Kidney (tissue), 14 donors: ENCODE measurements around the gene CEP164. TPM values are rescaled to one million over a fixed set of nuclear protein-coding genes. Genes with fewer than 3 reads are reported as not detected.
A peak's percentile ranks its signal among the peaks of the same experiment; 100 is the strongest.

ENCODE experiments used
- DNase-seq, 5 donors: peaks; one replicate each; pipeline ENCODE4 v3.0.0-alpha.2; 2013 to 2020
- FAIRE-seq: peaks from 2 replicates; lab custom pipeline; 2012; peaks lifted over from hg19 to GRCh38; lab: Jason Lieb, UNC
- H3K27ac ChIP-seq, 2 donors: one replicate each; pipeline ENCODE4 v1.7.0; 2013; ENCODE audit warnings: low read depth in 2 of 2, low read length in 2 of 2, inconsistent platforms in 1 of 2
- H3K27me3 ChIP-seq: one replicate; pipeline ENCODE4 v1.7.1; 2013; ENCODE audit warnings: low read length, inconsistent platforms; ENCODE audit not compliant: control insufficient read depth, insufficient read depth
- H3K36me3 ChIP-seq, 3 donors: one replicate each; pipeline versions ENCODE4 v1.7.0 to v1.7.1; 2013; ENCODE audit warnings: low read length in 3 of 3, control low read depth in 1 of 3, inconsistent platforms in 1 of 3; ENCODE audit not compliant: insufficient read depth in 3 of 3, control insufficient read depth in 2 of 3
- H3K4me1 ChIP-seq, 3 donors: one replicate each; pipeline versions ENCODE4 v1.7.0 to v1.7.1; 2013; ENCODE audit warnings: low read length in 3 of 3, inconsistent platforms in 1 of 3, low read depth in 1 of 3; ENCODE audit not compliant: control insufficient read depth in 2 of 3, insufficient read depth in 2 of 3
- H3K4me3 ChIP-seq, 3 donors: one replicate each; pipeline versions ENCODE4 v1.7.0 to v1.8.1; 2013; ENCODE audit warnings: low read length in 3 of 3, control low read depth in 1 of 3, inconsistent platforms in 1 of 3
- H3K9ac ChIP-seq, 3 donors: one replicate each; pipeline versions ENCODE4 v1.7.0 to v1.7.1; 2013; ENCODE audit warnings: low read length in 3 of 3, control low read depth in 1 of 3, inconsistent platforms in 1 of 3
- H3K9me3 ChIP-seq, 3 donors: one replicate each; pipeline versions ENCODE4 v1.7.0 to v1.7.1; 2013; ENCODE audit warnings: low read length in 3 of 3, control low read depth in 1 of 3, inconsistent platforms in 1 of 3; ENCODE audit not compliant: control insufficient read depth in 2 of 3, insufficient read depth in 1 of 3
- CTCF ChIP-seq: IDR thresholded peaks from 3 replicates; pipeline ENCODE4 v1.5.1; 2012; ENCODE audit warnings: mild to moderate bottlenecking, moderate library complexity, borderline replicate concordance; ENCODE audit not compliant: insufficient read depth; ENCODE audit errors: extremely low read depth
- intact Hi-C: fragments of 100-400 bp; cut with DNase I; formaldehyde crosslinking; loops from one replicate; pipeline ENCODE4 v1.11.1; 2022
- polyA plus RNA-seq: library from polyadenylated mRNA; stranded (reverse); fragments of 350-450 nt; fragmentation: Illumina TruSeq; extraction: RNeasy Lipid Tissue Mini Kit (QIAGEN cat#74804); gene quantifications from one replicate; pipeline ENCODE4 v1.2.3, GENCODE V29; 2014; ENCODE audit warnings: low read depth, low replicate concordance; ENCODE audit not compliant: insufficient read depth
- total RNA-seq: library from RNA; stranded (reverse); fragmentation: NEBNext Ultra II Directional; extraction: Animal tissue kit (Norgen Biotek cat#: 25700); gene quantifications from one replicate; pipeline ENCODE4 v1.2.1, GENCODE V29; 2021
- donor health status: control.
- donor health status: control.
- donor health status: control.
- donor health status: control.
- donor health status: control.
- donor health status: DM: yes; HTN: yes; CAD: no.
- donor health status: Normal renal cell carcinoma (clear cell type).

CEP164 gene
- total and polyA plus RNA-seq, 2 donors from 2014 or later: 7.9 to 30.7 TPM

- Histone ChIP-seq H3K36me3 (peaks cover 0 to 8% (median 0%) of the 10 kb centered on the region in 3 donors), H3K27me3 (no peaks in the 10 kb centered on the region), H3K4me1 (no peaks in the 10 kb centered on the region), H3K9ac (no peak overlapping the region), H3K9me3 (no peaks in the 10 kb centered on the region), H3K4me3 (no peak overlapping the region), H3K27ac (no peak overlapping the region)
- DNase-seq (no peak), FAIRE-seq (no peak)
- intact Hi-C loops: no loop called here
- TF ChIP-seq CTCF: no peak
These were observed 85.1 kb downstream of the CEP164 start for GRCh38 chr11:117412653-117413275.

GRCh38 chr11:117413616-117414015, 86.0 kb downstream of the CEP164 start:
- no peaks in the 10 kb centered on the region for H3K4me1 ChIP-seq
- H3K27ac ChIP-seq: no peak overlapping the region
- intact Hi-C loops: no loop called here
- peak in 1 of 5 donors; percentile 14 for DNase-seq
- H3K27me3 ChIP-seq: no peaks in the 10 kb centered on the region
- TF ChIP-seq CTCF: no peak
- no peak overlapping the region for H3K9ac ChIP-seq
- H3K9me3 ChIP-seq: no peaks in the 10 kb centered on the region
- peaks cover 0 to 8% (median 0%) of the 10 kb centered on the region in 3 donors for H3K36me3 ChIP-seq
- no peak overlapping the region for H3K4me3 ChIP-seq
- no peak for FAIRE-seq

GRCh38 chr11:117414724-117415123, 87.1 kb downstream of the CEP164 start:
- Histone ChIP-seq H3K9me3 (no peaks in the 10 kb centered on the region), H3K27me3 (no peaks in the 10 kb centered on the region), H3K36me3 (peaks cover 0 to 3% (median 0%) of the 10 kb centered on the region in 3 donors), H3K27ac (no peak overlapping the region), H3K9ac (no peak overlapping the region), H3K4me3 (no peak overlapping the region), H3K4me1 (no peaks in the 10 kb centered on the region)
- peak in 2 of 5 donors; percentile 8 to 12 for DNase-seq
- intact Hi-C loops: no loop called here
- no peak for TF ChIP-seq CTCF
- FAIRE-seq: no peak
